ENCODE measurements around the gene SLITRK3. TPM values are rescaled to one million over a fixed set of nuclear protein-coding genes. Genes with fewer than 3 reads are reported as not detected.
A peak's percentile ranks its signal among the peaks of the same experiment; 100 is the strongest.

SLITRK3 gene
- total and polyA plus RNA-seq, 5 donors from 2014 or later = not detected

- Mint-ChIP-seq H3K9me3 (peaks cover 0 to 17% (median 1%) of the 10 kb centered on the region in 7 donors), H3K4me1 (no peaks in the 10 kb centered on the region), H3K4me3 (peak overlapping the region in 2 of 4 donors; percentile 7 to 28), H3K36me3 (peaks cover 5% of the 10 kb centered on the region), H3K27me3 (peaks cover 40% of the 10 kb centered on the region), H3K27ac (no peak overlapping the region)
- no peak overlapping the region for H3K4me3 ChIP-seq (ENCODE audit: low read depth, low read length)
- no peaks in the 10 kb centered on the region for H3K36me3 ChIP-seq (ENCODE audit: control insufficient read depth, insufficient read depth, low read length)
- peaks cover 10% of the 10 kb centered on the region for H3K27me3 ChIP-seq (ENCODE audit: control insufficient read depth, insufficient read depth, low read length)
- peaks cover 0 to 2% of the 10 kb centered on the region in 2 experiments for H3K9me3 ChIP-seq (ENCODE audit: control insufficient read depth in 2 of 2, low read length in 2 of 2)
- DNase-seq = no peak
- H3K27ac ChIP-seq (ENCODE audit: insufficient read depth, low read length, poor library complexity, severe bottlenecking) = no peak overlapping the region
- no peak for ATAC-seq (ENCODE audit: low read depth in 2 of 2)
- no peaks in the 10 kb centered on the region for H3K4me1 ChIP-seq (ENCODE audit: control insufficient read depth, insufficient read depth, low read length, poor library complexity, severe bottlenecking)
Observed at GRCh38 chr3:165196577-165197480, 645 bp upstream of the SLITRK3 start.

- no peaks in the 10 kb centered on the region for H3K4me1 Mint-ChIP-seq
- no peak for DNase-seq
- Histone ChIP-seq H3K27me3 (ENCODE audit: control insufficient read depth, insufficient read depth, low read length) (peaks cover 10% of the 10 kb centered on the region), H3K36me3 (ENCODE audit: control insufficient read depth, insufficient read depth, low read length) (no peaks in the 10 kb centered on the region), H3K4me1 (ENCODE audit: control insufficient read depth, insufficient read depth, low read length, poor library complexity, severe bottlenecking) (no peaks in the 10 kb centered on the region), H3K4me3 (ENCODE audit: low read depth, low read length) (no peak overlapping the region), H3K27ac (ENCODE audit: insufficient read depth, low read length, poor library complexity, severe bottlenecking) (no peak overlapping the region), H3K9me3 (ENCODE audit: control insufficient read depth in 2 of 2, low read length in 2 of 2) (peaks cover 0 to 2% of the 10 kb centered on the region in 2 experiments)
- H3K4me3 Mint-ChIP-seq = peak overlapping the region in 1 of 4 donors; percentile 9
- peaks cover 0 to 17% (median 1%) of the 10 kb centered on the region in 7 donors for H3K9me3 Mint-ChIP-seq
- no peak for ATAC-seq (ENCODE audit: low read depth in 2 of 2)
- peaks cover 5% of the 10 kb centered on the region for H3K36me3 Mint-ChIP-seq
- peaks cover 40% of the 10 kb centered on the region for H3K27me3 Mint-ChIP-seq
- H3K27ac Mint-ChIP-seq = no peak overlapping the region
Observed at GRCh38 chr3:165195241-165195639, 944 bp downstream of the SLITRK3 start.

DNA sequence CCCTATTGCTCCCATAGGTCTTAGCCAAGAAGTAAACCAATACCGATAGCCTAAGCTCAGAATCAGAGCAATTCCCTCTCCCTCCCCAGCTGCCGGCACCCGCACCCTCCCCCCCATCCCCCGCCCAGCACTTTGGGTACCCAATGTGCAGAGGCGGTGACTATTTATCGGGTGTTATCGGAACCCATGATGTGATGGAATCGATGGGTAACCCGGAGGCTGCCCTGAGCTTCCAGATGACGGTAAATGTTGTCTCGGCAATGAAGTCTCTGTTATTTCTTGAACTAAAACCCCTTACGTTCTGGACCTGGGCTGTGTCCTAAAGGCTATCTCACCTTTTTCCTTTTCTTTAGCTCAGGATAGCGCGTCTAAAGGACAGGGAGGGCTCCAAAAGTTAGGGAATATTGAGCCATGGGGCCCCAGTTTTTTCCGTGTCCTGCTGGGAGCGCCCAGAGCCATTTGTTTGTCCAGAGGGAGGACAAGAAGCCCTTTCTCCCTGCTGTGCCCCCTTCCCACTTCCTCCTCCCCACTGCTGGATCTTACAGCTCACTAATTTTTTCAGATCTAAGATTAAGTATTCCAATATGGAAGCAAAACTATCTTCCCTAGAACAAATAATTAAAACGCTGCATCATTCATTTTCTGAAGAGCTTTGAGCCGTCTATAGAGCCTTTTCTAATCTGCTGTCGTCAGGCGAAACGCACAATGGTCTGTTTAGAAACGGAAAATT is 1.5 kb downstream of the SLITRK3 start:
- ATAC-seq (ENCODE audit: low read depth in 2 of 2) (no peak), DNase-seq (no peak)
- H3K36me3 Mint-ChIP-seq = peaks cover 5% of the 10 kb centered on the region
- no peaks in the 10 kb centered on the region for H3K4me1 Mint-ChIP-seq
- H3K9me3 ChIP-seq (ENCODE audit: control insufficient read depth in 2 of 2, low read length in 2 of 2) = peaks cover 0 to 2% of the 10 kb centered on the region in 2 experiments
- H3K36me3 ChIP-seq (ENCODE audit: control insufficient read depth, insufficient read depth, low read length) = no peaks in the 10 kb centered on the region
- H3K27me3 ChIP-seq (ENCODE audit: control insufficient read depth, insufficient read depth, low read length) = peaks cover 10% of the 10 kb centered on the region
- H3K27me3 Mint-ChIP-seq = peaks cover 41% of the 10 kb centered on the region
- no peak overlapping the region for H3K27ac ChIP-seq (ENCODE audit: insufficient read depth, low read length, poor library complexity, severe bottlenecking)
- H3K27ac Mint-ChIP-seq = no peak overlapping the region
- no peaks in the 10 kb centered on the region for H3K4me1 ChIP-seq (ENCODE audit: control insufficient read depth, insufficient read depth, low read length, poor library complexity, severe bottlenecking)
- H3K4me3 Mint-ChIP-seq = peak overlapping the region in 1 of 4 donors; percentile 9
- H3K4me3 ChIP-seq (ENCODE audit: low read depth, low read length) = no peak overlapping the region
- H3K9me3 Mint-ChIP-seq = peaks cover 0 to 17% (median 1%) of the 10 kb centered on the region in 7 donors

DNA sequence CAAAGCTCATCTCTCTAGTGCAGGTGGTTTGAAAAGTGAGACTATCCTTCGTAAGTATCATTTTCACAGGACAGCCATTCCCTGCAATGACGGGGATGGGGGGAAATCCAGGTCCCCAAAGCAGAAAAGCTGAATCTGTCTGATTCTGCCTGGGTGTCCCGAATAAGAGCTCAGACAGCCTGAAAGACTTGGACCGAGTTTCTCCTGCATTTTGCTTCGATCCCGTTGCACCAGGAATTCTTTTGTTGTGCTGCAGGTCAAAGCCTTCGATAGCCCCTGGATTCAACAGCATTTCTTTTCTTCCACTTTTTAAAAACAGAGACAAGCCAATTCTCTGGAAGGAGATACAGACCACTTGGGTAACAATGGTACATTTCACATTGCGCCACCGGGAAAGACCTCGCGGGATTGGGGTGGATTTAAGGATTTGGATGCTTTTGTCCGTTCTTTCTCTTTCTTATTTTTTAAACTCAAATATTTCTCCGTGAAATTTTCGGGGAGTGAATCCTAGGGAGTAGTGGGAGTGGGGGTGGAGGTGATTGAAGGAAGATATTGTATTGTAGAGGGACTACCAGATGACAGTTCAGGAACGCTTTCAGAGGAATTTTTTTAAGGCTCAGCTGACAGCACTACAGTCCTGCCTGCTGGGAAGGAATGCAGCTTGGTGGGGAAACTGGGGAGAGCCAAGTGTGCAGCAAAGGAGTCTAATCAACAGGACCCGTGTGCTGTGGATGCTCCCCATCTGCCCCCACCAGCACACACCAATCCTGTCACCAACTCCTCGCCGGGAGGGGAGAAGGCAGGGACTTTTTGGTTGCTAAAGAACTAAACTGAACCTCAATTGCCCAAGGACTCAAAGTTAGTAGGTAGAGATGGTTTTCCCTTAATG is 2.6 kb downstream of the SLITRK3 start:
- no peak overlapping the region for H3K27ac Mint-ChIP-seq
- peaks cover 10% of the 10 kb centered on the region for H3K27me3 ChIP-seq (ENCODE audit: control insufficient read depth, insufficient read depth, low read length)
- H3K27me3 Mint-ChIP-seq = peaks cover 44% of the 10 kb centered on the region
- no peak overlapping the region for H3K27ac ChIP-seq (ENCODE audit: insufficient read depth, low read length, poor library complexity, severe bottlenecking)
- no peak overlapping the region for H3K4me3 Mint-ChIP-seq
- H3K4me3 ChIP-seq (ENCODE audit: low read depth, low read length) = no peak overlapping the region
- ATAC-seq (ENCODE audit: low read depth in 2 of 2) = no peak
- H3K4me1 Mint-ChIP-seq = no peaks in the 10 kb centered on the region
- peaks cover 0 to 2% of the 10 kb centered on the region in 2 experiments for H3K9me3 ChIP-seq (ENCODE audit: control insufficient read depth in 2 of 2, low read length in 2 of 2)
- H3K9me3 Mint-ChIP-seq = peaks cover 0 to 17% (median 1%) of the 10 kb centered on the region in 7 donors
- H3K36me3 ChIP-seq (ENCODE audit: control insufficient read depth, insufficient read depth, low read length) = no peaks in the 10 kb centered on the region
- H3K36me3 Mint-ChIP-seq = peaks cover 5% of the 10 kb centered on the region
- no peaks in the 10 kb centered on the region for H3K4me1 ChIP-seq (ENCODE audit: control insufficient read depth, insufficient read depth, low read length, poor library complexity, severe bottlenecking)
- no peak for DNase-seq

DNA sequence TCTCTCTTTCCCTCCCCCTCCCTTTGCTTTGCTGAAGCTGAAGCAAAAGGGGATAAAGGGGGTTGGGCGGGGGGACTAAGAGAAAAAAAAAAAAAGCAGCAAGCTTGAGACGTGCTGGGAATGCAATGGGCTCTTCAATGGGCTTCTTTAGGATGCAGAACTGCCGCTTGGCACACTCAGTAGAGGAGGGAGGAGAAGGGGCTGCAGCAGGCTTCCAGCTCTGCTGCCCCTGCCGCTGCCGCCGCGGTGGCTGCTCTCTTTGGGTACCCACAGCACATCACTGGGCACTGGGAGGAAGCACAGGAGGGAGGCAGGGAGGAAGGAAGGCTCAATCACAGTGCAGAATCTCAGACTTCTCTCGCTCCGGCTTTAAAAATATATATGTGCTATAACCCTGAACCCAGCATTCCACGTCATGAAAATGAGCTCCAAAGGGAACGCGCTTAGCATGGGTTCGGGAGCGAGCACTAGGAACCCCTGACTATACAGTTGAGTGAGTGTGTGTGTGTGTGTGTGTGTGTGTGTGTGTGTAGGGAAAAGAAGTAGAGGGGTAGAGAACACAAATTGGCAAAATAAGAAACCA is 3.5 kb downstream of the SLITRK3 start:
- peaks cover 0 to 17% (median 1%) of the 10 kb centered on the region in 7 donors for H3K9me3 Mint-ChIP-seq
- no peak overlapping the region for H3K27ac ChIP-seq (ENCODE audit: insufficient read depth, low read length, poor library complexity, severe bottlenecking)
- no peak overlapping the region for H3K4me3 Mint-ChIP-seq
- peaks cover 10% of the 10 kb centered on the region for H3K27me3 ChIP-seq (ENCODE audit: control insufficient read depth, insufficient read depth, low read length)
- H3K4me1 Mint-ChIP-seq = no peaks in the 10 kb centered on the region
- no peak overlapping the region for H3K27ac Mint-ChIP-seq
- DNase-seq (no peak), ATAC-seq (ENCODE audit: low read depth in 2 of 2) (no peak)
- H3K27me3 Mint-ChIP-seq = peaks cover 44% of the 10 kb centered on the region
- peaks cover 5% of the 10 kb centered on the region for H3K36me3 Mint-ChIP-seq
- no peaks in the 10 kb centered on the region for H3K36me3 ChIP-seq (ENCODE audit: control insufficient read depth, insufficient read depth, low read length)
- peaks cover 0 to 2% of the 10 kb centered on the region in 2 experiments for H3K9me3 ChIP-seq (ENCODE audit: control insufficient read depth in 2 of 2, low read length in 2 of 2)
- H3K4me3 ChIP-seq (ENCODE audit: low read depth, low read length) = no peak overlapping the region
- H3K4me1 ChIP-seq (ENCODE audit: control insufficient read depth, insufficient read depth, low read length, poor library complexity, severe bottlenecking) = no peaks in the 10 kb centered on the region

DNA sequence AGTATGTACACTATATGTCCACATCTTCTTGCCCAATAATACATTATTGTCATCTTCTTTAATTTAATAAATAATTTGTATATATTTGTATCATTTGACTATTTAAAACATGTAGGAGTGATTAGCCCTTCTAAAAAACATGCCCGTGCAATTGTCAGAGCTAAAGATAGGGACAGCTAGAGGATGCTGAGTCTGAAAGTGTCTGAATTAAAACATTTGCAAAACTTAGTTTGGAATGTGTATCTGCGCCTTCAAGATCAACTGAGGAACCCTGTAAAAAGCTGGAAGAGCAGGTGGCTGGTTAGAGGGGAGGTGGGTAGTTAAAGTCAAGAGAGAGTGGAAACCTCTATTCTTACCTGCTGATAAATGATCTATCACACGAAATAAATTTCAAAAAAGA is 4.7 kb downstream of the SLITRK3 start:
- H3K4me1 ChIP-seq (ENCODE audit: control insufficient read depth, insufficient read depth, low read length, poor library complexity, severe bottlenecking) = no peaks in the 10 kb centered on the region
- H3K36me3 ChIP-seq (ENCODE audit: control insufficient read depth, insufficient read depth, low read length) = no peaks in the 10 kb centered on the region
- H3K4me3 ChIP-seq (ENCODE audit: low read depth, low read length) = no peak overlapping the region
- H3K27ac ChIP-seq (ENCODE audit: insufficient read depth, low read length, poor library complexity, severe bottlenecking) = no peak overlapping the region
- peaks cover 6% of the 10 kb centered on the region for H3K27me3 ChIP-seq (ENCODE audit: control insufficient read depth, insufficient read depth, low read length)
- H3K36me3 Mint-ChIP-seq = peaks cover 5% of the 10 kb centered on the region
- ATAC-seq (ENCODE audit: low read depth in 2 of 2) = no peak
- H3K4me3 Mint-ChIP-seq = no peak overlapping the region
- no peaks in the 10 kb centered on the region for H3K4me1 Mint-ChIP-seq
- peaks cover 0 to 2% of the 10 kb centered on the region in 2 experiments for H3K9me3 ChIP-seq (ENCODE audit: control insufficient read depth in 2 of 2, low read length in 2 of 2)
- DNase-seq = no peak
- H3K27ac Mint-ChIP-seq = no peak overlapping the region
- H3K9me3 Mint-ChIP-seq = peaks cover 0 to 11% (median 0%) of the 10 kb centered on the region in 7 donors
- H3K27me3 Mint-ChIP-seq = peaks cover 36% of the 10 kb centered on the region

DNA sequence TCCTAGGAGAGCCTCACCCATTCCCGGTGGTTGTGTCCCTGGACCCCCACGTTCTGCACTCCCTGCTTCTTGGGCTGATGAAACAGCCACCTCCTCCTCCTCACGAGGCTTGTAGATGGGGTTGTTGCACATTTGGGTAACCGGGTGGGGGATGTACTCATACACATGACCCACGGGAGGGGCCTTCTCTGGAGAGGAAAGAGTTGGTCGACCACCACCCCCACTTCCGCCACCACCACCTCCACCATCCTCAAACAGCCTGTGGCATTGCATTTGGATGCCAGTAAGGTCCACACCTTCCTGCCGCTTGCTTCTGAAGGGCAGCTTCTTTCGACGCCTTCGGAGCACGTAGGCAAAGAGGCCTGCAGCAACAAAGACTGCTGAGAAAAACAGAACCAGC is 7.7 kb downstream of the SLITRK3 start:
- H3K27me3 Mint-ChIP-seq = peaks cover 14% of the 10 kb centered on the region
- H3K9me3 Mint-ChIP-seq = peaks cover 0 to 5% (median 0%) of the 10 kb centered on the region in 7 donors
- Histone ChIP-seq H3K36me3 (ENCODE audit: control insufficient read depth, insufficient read depth, low read length) (no peaks in the 10 kb centered on the region), H3K27me3 (ENCODE audit: control insufficient read depth, insufficient read depth, low read length) (no peaks in the 10 kb centered on the region), H3K27ac (ENCODE audit: insufficient read depth, low read length, poor library complexity, severe bottlenecking) (no peak overlapping the region), H3K4me3 (ENCODE audit: low read depth, low read length) (no peak overlapping the region), H3K9me3 (ENCODE audit: control insufficient read depth in 2 of 2, low read length in 2 of 2) (no peaks in the 10 kb centered on the region), H3K4me1 (ENCODE audit: control insufficient read depth, insufficient read depth, low read length, poor library complexity, severe bottlenecking) (no peaks in the 10 kb centered on the region)
- DNase-seq (no peak), ATAC-seq (ENCODE audit: low read depth in 2 of 2) (no peak)
- no peak overlapping the region for H3K4me3 Mint-ChIP-seq
- H3K27ac Mint-ChIP-seq = no peak overlapping the region
- H3K36me3 Mint-ChIP-seq = no peaks in the 10 kb centered on the region
- no peaks in the 10 kb centered on the region for H3K4me1 Mint-ChIP-seq
